GM23248 (cell line): ENCODE measurements around the gene C11orf86. TPM values are rescaled to one million over a fixed set of nuclear protein-coding genes. Genes with fewer than 3 reads are reported as not detected.

Source experiments
- DNase-seq: peaks from one replicate; pipeline ENCODE4 v3.0.0-alpha.2; 2015
- H2AFZ ChIP-seq: fragments of 200-600 bp; sonication (generic); 2 replicates; pipeline ENCODE4 v1.6.1; 2016; ENCODE audit warnings: antibody characterized with exemption
- H3F3A ChIP-seq: fragments of 200-600 bp; sonication (generic); 2 replicates; pipeline ENCODE4 v1.6.1; 2016; ENCODE audit warnings: mild to moderate bottlenecking, antibody characterized with exemption, mixed run types; ENCODE audit not compliant: insufficient read depth
- H3K27ac ChIP-seq: fragments of 200-600 bp; sonication (generic); 2 replicates; pipeline ENCODE4 v1.5.1; 2016; ENCODE audit warnings: mild to moderate bottlenecking
- H3K27me3 ChIP-seq: fragments of 200-600 bp; sonication (generic); replicated peaks from 2 replicates; pipeline ENCODE4 v1.6.1; 2016; ENCODE audit warnings: mild to moderate bottlenecking; ENCODE audit not compliant: insufficient read depth
- H3K36me3 ChIP-seq: fragments of 200-600 bp; sonication (generic); 2 replicates; pipeline ENCODE4 v1.6.1; 2016; ENCODE audit warnings: low read depth, mild to moderate bottlenecking
- H3K4me1 ChIP-seq: fragments of 200-600 bp; sonication (generic); 2 replicates; pipeline ENCODE4 v1.6.1; 2016; ENCODE audit warnings: mild to moderate bottlenecking; ENCODE audit not compliant: insufficient read depth
- H3K4me2 ChIP-seq: fragments of 200-600 bp; sonication (generic); one replicate; pipeline ENCODE4 v1.6.1; 2016; ENCODE audit warnings: mild to moderate bottlenecking; ENCODE audit not compliant: unreplicated experiment
- H3K4me3 ChIP-seq: fragments of 200-600 bp; sonication (generic); 2 replicates; pipeline ENCODE4 v1.5.1; 2016; ENCODE audit warnings: mild to moderate bottlenecking
- H3K79me2 ChIP-seq: fragments of 200-600 bp; sonication (generic); 2 replicates; pipeline ENCODE4 v1.6.1; 2016; ENCODE audit warnings: mild to moderate bottlenecking; ENCODE audit not compliant: insufficient read depth
- H3K9ac ChIP-seq: fragments of 200-600 bp; sonication (generic); 2 replicates; pipeline ENCODE4 v1.6.1; 2016; ENCODE audit warnings: mild to moderate bottlenecking
- H3K9me2 ChIP-seq: fragments of 200-600 bp; sonication (generic); 2 replicates; pipeline ENCODE4 v1.6.1; 2016; ENCODE audit warnings: mixed run types, mild to moderate bottlenecking, moderate library complexity; ENCODE audit not compliant: insufficient read depth
- H3K9me3 ChIP-seq: fragments of 200-600 bp; sonication (generic); one replicate; pipeline ENCODE4 v1.6.1; 2017; ENCODE audit warnings: low read depth
- H4K20me1 ChIP-seq: fragments of 200-600 bp; sonication (generic); 2 replicates; pipeline ENCODE4 v1.6.0; 2016; ENCODE audit not compliant: insufficient read depth
- EZH2 ChIP-seq: fragments of 200-600 bp; sonication (generic); IDR thresholded peaks from 2 replicates; pipeline ENCODE4 v1.6.1; 2018; ENCODE audit warnings: antibody characterized with exemption, mild to moderate bottlenecking; ENCODE audit not compliant: insufficient read depth, poor library complexity, severe bottlenecking
- EZH2phosphoT487 ChIP-seq: fragments of 200-600 bp; sonication (generic); IDR thresholded peaks from 2 replicates; pipeline ENCODE4 v1.6.1; 2018; ENCODE audit warnings: antibody characterized with exemption, moderate library complexity, mild to moderate bottlenecking, low read depth; ENCODE audit not compliant: insufficient read depth
- WGBS, 2 experiments: methylation state at CpG; one replicate each; pipeline ENCODE4 v1.1.6; 2015 to 2017; ENCODE audit warnings: low lambda C conversion rate in 2 of 2, low coverage in 1 of 2; ENCODE audit errors: missing lambda C conversion rate in 2 of 2; 5-methylcytosine and 5-hydroxymethylcytosine counted together
- in situ Hi-C: fragments of 300-500 bp; cut with MboI; formaldehyde crosslinking; loops from 2 replicates; pipeline ENCODE4 v1.15.0; 2020
- polyA plus RNA-seq: library from polyadenylated mRNA; unstranded; fragments of >200 nt; fragmentation: Nextera tagmentation; extraction: Ambion mirVana; gene quantifications from 2 replicates; pipeline ENCODE4 v1.2.1, GENCODE V29; 2016
- total RNA-seq: library from RNA; depleted of rRNA; stranded (reverse); fragments of >200 nt; shearing (Covaris generic); gene quantifications from 2 replicates; pipeline ENCODE4 v1.2.3, GENCODE V29; 2014

C11orf86 gene
- total and polyA plus RNA-seq, 2 experiments from 2014 or later = not detected

DNA sequence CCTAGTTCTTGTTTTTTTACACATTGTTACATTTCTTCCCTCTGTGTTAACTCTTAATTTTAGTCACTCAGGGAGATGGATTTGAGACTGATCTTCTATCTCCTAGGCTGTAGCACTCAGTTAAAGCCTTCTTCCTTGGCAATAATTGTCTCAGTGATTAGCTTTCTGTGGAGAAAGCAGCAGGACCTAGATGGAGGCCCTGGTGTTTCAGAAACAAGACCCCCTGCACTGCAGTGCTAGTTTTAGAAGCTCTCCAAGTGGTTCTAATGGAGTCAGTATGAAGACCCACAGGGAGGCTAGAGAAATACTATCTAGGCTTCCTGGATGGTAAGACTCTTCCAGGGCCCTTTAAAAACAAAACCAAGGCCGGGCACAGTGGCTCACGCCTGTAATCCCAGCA lies 12.9 kb upstream of the C11orf86 start:
- Histone ChIP-seq H3K9ac (no peak overlapping the region), H3K27me3 (no peaks in the 10 kb centered on the region), H3K4me1 (peaks cover 8% of the 10 kb centered on the region), H2AFZ (no peak overlapping the region), H3K4me2 (no peak overlapping the region), H3K79me2 (no peaks in the 10 kb centered on the region), H3K27ac (no peak overlapping the region), H3K9me3 (no peaks in the 10 kb centered on the region), H3K36me3 (no peaks in the 10 kb centered on the region), H3K4me3 (no peak overlapping the region), H4K20me1 (no peaks in the 10 kb centered on the region), H3K9me2 (no peaks in the 10 kb centered on the region), H3F3A (peaks cover 4% of the 10 kb centered on the region)
- in situ Hi-C loops = no loop called here
- no peak for DNase-seq
- WGBS, 2 experiments = 90 to 94% methylated on average over 2 of the region's 2 CpGs
- TF ChIP-seq EZH2 (no peak), EZH2phosphoT487 (no peak)

DNA sequence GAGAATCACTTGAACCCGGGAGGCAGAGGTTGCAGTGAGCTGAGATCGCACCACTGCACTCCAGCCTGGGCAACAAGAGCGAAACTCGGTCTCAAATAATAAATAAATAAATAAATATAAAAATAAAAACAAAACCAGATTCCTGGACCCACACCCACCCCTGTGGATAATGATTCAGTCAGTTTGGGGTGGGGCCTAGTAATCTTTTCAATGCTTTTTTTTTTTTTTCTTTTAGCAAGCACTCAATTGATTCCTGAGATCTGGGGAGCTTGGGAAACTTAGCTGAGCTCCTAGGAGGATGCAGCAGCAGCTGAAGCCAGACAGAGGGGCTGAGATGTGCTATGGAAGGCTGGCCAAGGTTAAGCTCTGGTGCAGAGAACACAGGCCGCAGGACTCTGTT lies 12.3 kb upstream of the C11orf86 start:
- 60 to 65% methylated on average over 5 of the region's 5 CpGs for WGBS, 2 experiments
- Histone ChIP-seq H4K20me1 (no peaks in the 10 kb centered on the region), H3K9me3 (no peaks in the 10 kb centered on the region), H3K4me1 (peaks cover 8% of the 10 kb centered on the region; the same call in 1 of the 2 replicates), H3K27ac (no peak overlapping the region), H3K9ac (no peak overlapping the region), H3F3A (peaks cover 8% of the 10 kb centered on the region), H3K9me2 (no peaks in the 10 kb centered on the region), H3K79me2 (no peaks in the 10 kb centered on the region), H2AFZ (no peak overlapping the region), H3K4me3 (no peak overlapping the region), H3K27me3 (no peaks in the 10 kb centered on the region), H3K4me2 (no peak overlapping the region), H3K36me3 (no peaks in the 10 kb centered on the region)
- no peak for TF ChIP-seq EZH2
- TF ChIP-seq EZH2phosphoT487 = no peak
- in situ Hi-C loops = no loop called here
- DNase-seq = peak; percentile 31

DNA sequence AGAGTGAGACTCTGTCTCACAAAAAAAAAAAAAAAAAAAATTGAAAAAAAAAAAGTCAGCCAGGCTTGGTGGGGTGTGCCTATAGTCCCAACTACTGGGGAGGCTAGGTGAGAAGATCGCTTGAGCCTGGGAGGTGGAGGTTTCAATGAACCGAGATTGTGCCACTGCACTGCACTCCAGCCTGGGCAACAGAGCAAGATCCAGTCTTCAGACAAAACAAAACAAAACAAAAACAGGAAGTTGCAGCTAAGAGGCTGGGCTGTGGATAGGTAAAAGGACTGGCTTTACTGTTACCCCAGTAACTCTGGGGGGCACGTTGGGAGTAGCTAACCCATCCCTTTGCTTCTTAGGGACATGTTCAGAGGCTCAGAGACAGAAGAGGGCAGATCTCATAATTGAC lies 10.6 kb upstream of the C11orf86 start:
- H3K9ac ChIP-seq = no peak overlapping the region
- H3K4me2 ChIP-seq = no peak overlapping the region
- no peaks in the 10 kb centered on the region for H3K9me2 ChIP-seq
- H3K4me3 ChIP-seq = no peak overlapping the region
- 78 to 81% methylated on average over 3 of the region's 3 CpGs for WGBS, 2 experiments
- peak overlapping the region; percentile 41; the same call in 1 of the 2 replicates for H2AFZ ChIP-seq
- TF ChIP-seq EZH2 (no peak), EZH2phosphoT487 (no peak)
- H3K9me3 ChIP-seq = no peaks in the 10 kb centered on the region
- peaks cover 25% of the 10 kb centered on the region for H3F3A ChIP-seq
- H3K36me3 ChIP-seq = no peaks in the 10 kb centered on the region
- no peak for DNase-seq
- in situ Hi-C loops = no loop called here
- no peak overlapping the region for H3K27ac ChIP-seq
- H4K20me1 ChIP-seq = no peaks in the 10 kb centered on the region
- no peaks in the 10 kb centered on the region for H3K27me3 ChIP-seq
- H3K79me2 ChIP-seq = no peaks in the 10 kb centered on the region
- peaks cover 25% of the 10 kb centered on the region for H3K4me1 ChIP-seq

DNA sequence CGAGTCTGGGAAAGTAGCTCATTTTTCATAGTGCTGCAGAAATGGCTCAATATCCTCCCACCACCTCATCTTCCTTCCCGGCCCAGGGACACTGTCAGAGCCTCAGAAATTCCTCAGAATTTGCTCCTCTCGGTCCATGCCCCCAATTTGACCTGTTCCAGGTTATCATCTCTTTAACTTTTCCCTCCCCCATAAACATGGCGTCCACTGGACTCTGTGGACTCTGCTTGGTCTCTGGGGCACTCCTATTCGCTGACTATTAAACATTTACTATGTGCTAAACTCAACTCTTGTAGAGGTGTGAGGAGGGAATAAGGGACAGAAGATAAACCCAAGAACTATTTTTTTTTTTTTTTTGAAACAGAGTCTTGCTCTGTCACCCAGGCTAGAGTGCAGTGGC lies 8.8 kb upstream of the C11orf86 start:
- H3K9ac ChIP-seq = no peak overlapping the region
- no peaks in the 10 kb centered on the region for H4K20me1 ChIP-seq
- H3K4me3 ChIP-seq = no peak overlapping the region
- 90% methylated on average over 5 of the region's 5 CpGs for WGBS, 2 experiments
- peaks cover 41% of the 10 kb centered on the region for H3F3A ChIP-seq
- no peak overlapping the region for H3K4me2 ChIP-seq
- H2AFZ ChIP-seq = no peak overlapping the region
- peaks cover 41% of the 10 kb centered on the region for H3K4me1 ChIP-seq
- H3K27ac ChIP-seq = no peak overlapping the region
- in situ Hi-C loops = no loop called here
- H3K36me3 ChIP-seq = no peaks in the 10 kb centered on the region
- no peaks in the 10 kb centered on the region for H3K9me2 ChIP-seq
- DNase-seq = no peak
- TF ChIP-seq EZH2phosphoT487 (no peak), EZH2 (no peak)
- no peaks in the 10 kb centered on the region for H3K27me3 ChIP-seq
- no peaks in the 10 kb centered on the region for H3K9me3 ChIP-seq
- H3K79me2 ChIP-seq = no peaks in the 10 kb centered on the region

DNA sequence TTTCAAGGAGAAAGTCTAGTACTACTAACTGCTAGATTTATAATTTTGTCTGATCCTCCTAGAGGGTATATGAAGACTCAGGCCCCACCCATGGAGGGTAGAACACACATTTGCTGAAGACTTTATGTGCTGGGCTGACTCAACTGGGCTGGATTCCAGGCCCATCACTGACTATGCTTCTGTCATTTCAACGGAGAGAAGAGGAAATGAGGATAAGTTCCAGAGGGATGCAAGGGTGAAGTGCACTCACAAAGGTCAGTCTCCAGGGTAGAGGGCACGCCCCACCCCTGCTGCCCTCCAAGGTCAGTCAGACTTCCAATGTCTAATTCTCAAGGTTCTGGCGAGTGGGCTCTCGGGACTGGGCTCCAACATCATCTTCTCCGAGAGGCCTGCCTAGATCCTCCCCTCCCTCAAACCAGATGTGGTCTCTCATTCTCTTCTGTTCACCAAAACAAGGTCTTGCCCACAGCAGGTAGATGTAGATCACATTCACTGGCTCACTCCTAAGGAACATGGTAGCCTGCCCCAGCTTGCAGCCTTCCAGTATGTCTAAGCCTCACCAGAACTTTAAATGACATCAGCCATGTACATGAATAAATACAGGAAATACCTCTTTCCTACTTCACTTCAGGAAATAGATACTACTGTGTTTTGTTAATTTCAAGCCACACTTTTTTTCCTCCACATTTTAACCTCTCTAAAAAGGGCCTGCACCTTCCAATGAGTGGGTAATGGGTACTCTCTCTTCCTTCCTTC lies 7.3 kb upstream of the C11orf86 start:
- no peak overlapping the region for H3K9ac ChIP-seq
- WGBS, 2 experiments = 45 to 49% methylated on average over 5 of the region's 5 CpGs
- H3K27ac ChIP-seq = peak overlapping the region; percentile 68
- in situ Hi-C loops = no loop called here
- TF ChIP-seq EZH2phosphoT487 = no peak
- no peak for TF ChIP-seq EZH2
- peak overlapping the region; percentile 7 for H2AFZ ChIP-seq
- H4K20me1 ChIP-seq = no peaks in the 10 kb centered on the region
- no peaks in the 10 kb centered on the region for H3K9me3 ChIP-seq
- H3K4me1 ChIP-seq = peaks cover 48% of the 10 kb centered on the region
- H3K4me2 ChIP-seq = peak overlapping the region; percentile 29
- H3K79me2 ChIP-seq = no peaks in the 10 kb centered on the region
- peaks cover 49% of the 10 kb centered on the region for H3F3A ChIP-seq
- no peaks in the 10 kb centered on the region for H3K36me3 ChIP-seq
- peak; percentile 93 for DNase-seq
- no peaks in the 10 kb centered on the region for H3K9me2 ChIP-seq
- no peak overlapping the region for H3K4me3 ChIP-seq
- no peaks in the 10 kb centered on the region for H3K27me3 ChIP-seq
